ENCODE results near the gene ATP1A2. TPM values are rescaled to one million over a fixed set of nuclear protein-coding genes. Genes with fewer than 3 reads are reported as not detected.
A peak's percentile ranks its signal among the peaks of the same experiment; 100 is the strongest.

ATP1A2 gene
- total and polyA plus RNA-seq, 7 donors: 52.5 to 1,040 (median 523) TPM

- Histone ChIP-seq H3K27ac (no peak overlapping the region), H3K27me3 (ENCODE audit: insufficient read depth in 3 of 3, low read length in 2 of 3) (no peaks in the 10 kb centered on the region), H3K4me3 (no peak overlapping the region), H3K4me1 (no peaks in the 10 kb centered on the region), H3K9me3 (no peaks in the 10 kb centered on the region), H3K36me3 (ENCODE audit: insufficient read depth in 1 of 2, low read depth in 1 of 2) (no peaks in the 10 kb centered on the region)
- 85 to 93% (median 89%) methylated on average over 12 of the region's 12 CpGs for WGBS, 3 donors
- no peak for ATAC-seq
- TF ChIP-seq CTCF (IDR thresholded peaks at IDR 0.05): no peak
- DNase-seq: no peak
- intact Hi-C loops (cut with DNase I): no loop called here
These were observed 50.8 kb downstream of the ATP1A2 start for GRCh38 chr1:160166166-160166868.

GRCh38 chr1:160167056-160167455, 51.5 kb downstream of the ATP1A2 start:
- no peaks in the 10 kb centered on the region for H3K9me3 ChIP-seq
- no peaks in the 10 kb centered on the region for H3K27me3 ChIP-seq (ENCODE audit: insufficient read depth in 3 of 3, low read length in 2 of 3)
- no peaks in the 10 kb centered on the region for H3K4me1 ChIP-seq
- no peak for TF ChIP-seq CTCF (IDR thresholded peaks at IDR 0.05)
- intact Hi-C loops (cut with DNase I): no loop called here
- no peak overlapping the region for H3K4me3 ChIP-seq
- ATAC-seq (no peak), DNase-seq (no peak)
- H3K36me3 ChIP-seq (ENCODE audit: insufficient read depth in 1 of 2, low read depth in 1 of 2): no peaks in the 10 kb centered on the region
- WGBS, 3 donors: 79 to 92% (median 88%) methylated on average over 4 of the region's 4 CpGs
- H3K27ac ChIP-seq: no peak overlapping the region

- H3K9me3 ChIP-seq: no peaks in the 10 kb centered on the region
- H3K4me3 ChIP-seq: no peak overlapping the region
- intact Hi-C loops (cut with DNase I): no loop called here
- H3K4me1 ChIP-seq: no peaks in the 10 kb centered on the region
- no peak for DNase-seq
- H3K36me3 ChIP-seq (ENCODE audit: insufficient read depth in 1 of 2, low read depth in 1 of 2): no peaks in the 10 kb centered on the region
- 62 to 81% (median 74%) methylated on average over 6 of the region's 6 CpGs for WGBS, 3 donors
- no peak for TF ChIP-seq CTCF (IDR thresholded peaks at IDR 0.05)
- H3K27ac ChIP-seq: no peak overlapping the region
- no peaks in the 10 kb centered on the region for H3K27me3 ChIP-seq (ENCODE audit: insufficient read depth in 3 of 3, low read length in 2 of 3)
- ATAC-seq: peak in 2 of 4 donors; percentile 17 to 22
These were observed 52.0 kb downstream of the ATP1A2 start for GRCh38 chr1:160167580-160167979.

GRCh38 chr1:160168016-160168415, 52.5 kb downstream of the ATP1A2 start:
- WGBS, 3 donors: 38 to 42% (median 39%) methylated on average over 5 of the region's 5 CpGs
- Histone ChIP-seq H3K9me3 (no peaks in the 10 kb centered on the region), H3K27ac (peak overlapping the region; percentile 71), H3K36me3 (ENCODE audit: insufficient read depth in 1 of 2, low read depth in 1 of 2) (no peaks in the 10 kb centered on the region), H3K4me3 (no peak overlapping the region), H3K4me1 (no peaks in the 10 kb centered on the region), H3K27me3 (ENCODE audit: insufficient read depth in 3 of 3, low read length in 2 of 3) (no peaks in the 10 kb centered on the region)
- no peak for DNase-seq
- intact Hi-C loops (cut with DNase I): no loop called here
- no peak for TF ChIP-seq CTCF (IDR thresholded peaks at IDR 0.05)
- no peak for ATAC-seq

Data from psoas muscle (tissue), 8 donors.